HEK293T (cell line): ENCODE measurements around the gene PLA1A.

Source experiments
- CTCF ChIA-PET: fragments of 350-600 bp; formaldehyde crosslinking; extraction: SDS; loops from one replicate; lab custom pipeline; 2021; ENCODE audit warnings: antibody characterized with exemption, inconsistent platforms; lab: Yijun Ruan, JAX
- POLR2A ChIA-PET: fragments of 350-600 bp; formaldehyde crosslinking; extraction: SDS; loops from one replicate; lab custom pipeline; 2020; ENCODE audit warnings: antibody characterized with exemption, inconsistent platforms; lab: Yijun Ruan, JAX
- DNase-seq: peaks from one replicate; pipeline ENCODE4 v3.0.0; 2012; ENCODE audit warnings: mixed read lengths; ENCODE audit errors: extremely low spot score
- ARNT ChIP-seq: fragments of 450-650 bp; IDR thresholded peaks from 2 replicates; pipeline ENCODE4 v1.6.1; 2017; ENCODE audit warnings: mild to moderate bottlenecking
- BHLHE40 ChIP-seq: fragments of 450-650 bp; IDR thresholded peaks from 2 replicates; pipeline ENCODE4 v1.6.1; 2016; ENCODE audit warnings: mild to moderate bottlenecking, moderate library complexity, borderline replicate concordance
- CTBP1 ChIP-seq: fragments of 450-650 bp; IDR thresholded peaks from 2 replicates; pipeline ENCODE4 v1.6.1; 2016; ENCODE audit warnings: borderline replicate concordance
- ELF4 ChIP-seq: fragments of 450-650 bp; IDR thresholded peaks from 2 replicates; pipeline ENCODE4 v1.6.1; 2017; ENCODE audit warnings: antibody characterized with exemption
- FOXA1 ChIP-seq: fragments of 450-650 bp; IDR thresholded peaks from 2 replicates; pipeline ENCODE4 v1.6.1; 2016; ENCODE audit warnings: mild to moderate bottlenecking
- FOXK2 ChIP-seq: fragments of 450-650 bp; IDR thresholded peaks from 2 replicates; pipeline ENCODE4 v1.6.1; 2016; ENCODE audit warnings: mild to moderate bottlenecking
- FOXM1 ChIP-seq: fragments of 450-650 bp; IDR thresholded peaks from 2 replicates; pipeline ENCODE4 v1.6.1; 2017; ENCODE audit warnings: mild to moderate bottlenecking, borderline replicate concordance
- HDGF ChIP-seq: fragments of 450-650 bp; IDR thresholded peaks from 2 replicates; pipeline ENCODE4 v1.6.1; 2017; ENCODE audit warnings: antibody characterized with exemption, borderline replicate concordance
- L3MBTL2 ChIP-seq: fragments of 450-650 bp; conservative IDR thresholded peaks from 2 replicates; pipeline ENCODE4 v1.6.1; 2016; ENCODE audit warnings: mild to moderate bottlenecking
- LEF1 ChIP-seq: fragments of 450-650 bp; IDR thresholded peaks from 2 replicates; pipeline ENCODE4 v1.6.1; 2017; ENCODE audit warnings: mild to moderate bottlenecking, borderline replicate concordance
- NFRKB ChIP-seq: fragments of 450-650 bp; IDR thresholded peaks from 2 replicates; pipeline ENCODE4 v1.6.1; 2016; ENCODE audit warnings: mild to moderate bottlenecking, moderate library complexity
- PKNOX1 ChIP-seq: fragments of 450-650 bp; IDR thresholded peaks from 2 replicates; pipeline ENCODE4 v1.6.1; 2016
- SP1 ChIP-seq: fragments of 450-650 bp; IDR thresholded peaks from 2 replicates; pipeline ENCODE4 v1.6.1; 2017
- SUZ12 ChIP-seq: fragments of 450-650 bp; IDR thresholded peaks from 2 replicates; pipeline ENCODE4 v1.6.1; 2016; ENCODE audit warnings: mild to moderate bottlenecking
- TARDBP ChIP-seq: fragments of 450-650 bp; IDR thresholded peaks from 2 replicates; pipeline ENCODE4 v1.6.1; 2016
- ZNF384 ChIP-seq: fragments of 450-650 bp; IDR thresholded peaks from 2 replicates; pipeline ENCODE4 v1.6.1; 2016

The PLA1A gene

GRCh38 chr3:119628390-119628789 is 30.7 kb downstream of the PLA1A start:
- ChIA-PET CTCF (no interaction called here), POLR2A (no interaction called here)
- TF ChIP-seq PKNOX1, result no peak
- no peak for TF ChIP-seq CTBP1
- TF ChIP-seq SP1, result no peak
- no peak for TF ChIP-seq NFRKB
- TF ChIP-seq BHLHE40, result no peak
- DNase-seq, result no peak

- no peak for DNase-seq
- ChIA-PET POLR2A (no interaction called here), CTCF (no interaction called here)
- TF ChIP-seq NFRKB (no peak), HDGF (no peak), SUZ12 (no peak), TARDBP (no peak), ZNF384 (no peak), FOXM1 (no peak), LEF1 (no peak), ARNT (no peak), SP1 (no peak), BHLHE40 (no peak), FOXA1 (no peak), CTBP1 (no peak), FOXK2 (no peak), ELF4 (no peak), PKNOX1 (no peak)
These were observed 31.2 kb downstream of the PLA1A start for GRCh38 chr3:119628816-119629445.

GRCh38 chr3:119630128-119630879 is 32.6 kb downstream of the PLA1A start:
- DNase-seq, result no peak
- POLR2A ChIA-PET, result interaction anchor here (0.7 kb wide), 1 partner anchor 46 kb away, joined by 3 read pairs; no protein-coding TSS in a partner anchor
- CTCF ChIA-PET, result no interaction called here
- no peak for TF ChIP-seq ELF4
- TF ChIP-seq SUZ12, result no peak
- TF ChIP-seq ZNF384, result no peak
- no peak for TF ChIP-seq ARNT
- TF ChIP-seq FOXK2, result no peak
- TF ChIP-seq FOXA1, result no peak
- no peak for TF ChIP-seq NFRKB

- DNase-seq, result no peak
- TF ChIP-seq SP1 (no peak), FOXM1 (no peak), HDGF (no peak), NFRKB (no peak), SUZ12 (no peak), ARNT (no peak), FOXK2 (no peak), TARDBP (no peak), FOXA1 (no peak), LEF1 (no peak), ELF4 (no peak), PKNOX1 (no peak), BHLHE40 (no peak), ZNF384 (no peak), L3MBTL2 (no peak), CTBP1 (no peak)
- POLR2A ChIA-PET, result interaction anchor here (0.7 kb wide), 1 partner anchor 45 kb away, joined by 3 read pairs; no protein-coding TSS in a partner anchor
- CTCF ChIA-PET, result no interaction called here
These were observed 33.2 kb downstream of the PLA1A start for GRCh38 chr3:119630880-119631329.

- ChIA-PET POLR2A (no interaction called here), CTCF (no interaction called here)
- TF ChIP-seq TARDBP (no peak), BHLHE40 (no peak), NFRKB (no peak), ARNT (no peak), ZNF384 (no peak), ELF4 (no peak), HDGF (no peak), L3MBTL2 (no peak), FOXK2 (no peak), FOXM1 (no peak), SUZ12 (no peak), CTBP1 (no peak), PKNOX1 (no peak), SP1 (no peak), LEF1 (no peak), FOXA1 (no peak)
- DNase-seq, result no peak
These were observed 33.8 kb downstream of the PLA1A start for GRCh38 chr3:119631516-119631915.
